Cardiac fibroblast (primary cell): Measurements from ENCODE around the gene RNU5D-1.

Source experiments
- DNase-seq, 2 donors: peaks; one replicate each; pipeline versions ENCODE4 v3.0.0 to v3.0.0-alpha.2; 2010; ENCODE audit warnings: low read depth in 2 of 2
- H3K4me3 ChIP-seq, 2 donors: replicated peaks in 1 of 2; 1 replicate in 1 of 2; 2 replicates in 1 of 2; pipeline ENCODE4 v1.5.1; 2011; ENCODE audit warnings: low read depth in 2 of 2, low read length in 2 of 2, mild to moderate bottlenecking in 2 of 2, moderate library complexity in 1 of 2
- CTCF ChIP-seq: IDR thresholded peaks from one replicate; pipeline ENCODE4 v1.5.1; 2011; ENCODE audit warnings: low read depth, mild to moderate bottlenecking, low read length, inconsistent platforms

Gene RNU5D-1

GRCh38 chr1:44681905-44682882, 48.8 kb downstream of the RNU5D-1 start:
- no peak for DNase-seq
- no peak overlapping the region for H3K4me3 ChIP-seq
- no peak for TF ChIP-seq CTCF
